ENCODE results near the gene MRPS12.
"Not testable (repeated sequence)": the region's sequence is repeated elsewhere in the genome, so short reads cannot be mapped to it uniquely, and the experiment has no call there.

Gene MRPS12

GRCh38 chr19:38912600-38913514, 17.9 kb upstream of the MRPS12 start:
- no peak for DNase-seq

GRCh38 chr19:38913958-38914357, 16.8 kb upstream of the MRPS12 start:
- no peak for DNase-seq

GRCh38 chr19:38915329-38916321, 15.1 kb upstream of the MRPS12 start:
- DNase-seq, result no peak

- no peak for DNase-seq
Observed at GRCh38 chr19:38917516-38917915, 13.2 kb upstream of the MRPS12 start.

- DNase-seq, result no peak
Observed at GRCh38 chr19:38917921-38918491, 12.7 kb upstream of the MRPS12 start.

- DNase-seq, result no peak
Observed at GRCh38 chr19:38918526-38918925, 12.2 kb upstream of the MRPS12 start.

- DNase-seq, result no peak
Observed at GRCh38 chr19:38919837-38920601, 10.7 kb upstream of the MRPS12 start.

- no peak for DNase-seq
Observed at GRCh38 chr19:38920602-38921419, 9.9 kb upstream of the MRPS12 start.

- DNase-seq, result no peak
Observed at GRCh38 chr19:38921420-38922274, 9.1 kb upstream of the MRPS12 start.

GRCh38 chr19:38922482-38922881, 8.3 kb upstream of the MRPS12 start:
- no peak for DNase-seq

- no peak for DNase-seq
Observed at GRCh38 chr19:38924388-38924787, 6.4 kb upstream of the MRPS12 start.

- DNase-seq, result no peak
Observed at GRCh38 chr19:38928391-38929001, 2.2 kb upstream of the MRPS12 start.

- peak; percentile 87 for DNase-seq
Observed at GRCh38 chr19:38929929-38930775, 592 bp upstream of the MRPS12 start, which contains the start of gene SARS2. TSS of gene SARS2 (minus strand) at chr19:38930763. CDS start at chr19:38930736, 27 bp downstream.

GRCh38 chr19:38931521-38931793, 713 bp downstream of the MRPS12 start:
- no peak for DNase-seq

- DNase-seq, result peak; percentile 34
Observed at GRCh38 chr19:38932425-38933179, 1.9 kb downstream of the MRPS12 start.

- DNase-seq, result no peak
Observed at GRCh38 chr19:38933544-38933943, 2.8 kb downstream of the MRPS12 start.

GRCh38 chr19:38939957-38940356, 9.2 kb downstream of the MRPS12 start:
- DNase-seq, result no peak

- DNase-seq, result not testable (repeated sequence)
Observed at GRCh38 chr19:38941466-38941865, 10.7 kb downstream of the MRPS12 start.

All from activated naive CD4-positive, alpha-beta T cell treated with anti-CD3 and anti-CD28 coated beads, Interleukin-2, amount 50 U/mL, for 16 hours (primary cell).